SK-N-SH treated with all-trans-retinoic acid at 6 μM for 48 hours (cell line): ENCODE results near the gene POLD1.

Experiments used
- ATAC-seq: fragments of 200-7000 bp; cut with Tn5 transposase; 3 replicates; pipeline ENCODE4 v1.9.1; 2020; ENCODE audit warnings: mild to moderate bottlenecking, moderate library complexity
- ARNTL ChIP-seq: fragments of 450-650 bp; formaldehyde crosslinking; IDR thresholded peaks from 2 replicates; pipeline ENCODE4 v1.5.0; 2020; ENCODE audit warnings: low read depth, mild to moderate bottlenecking, moderate library complexity, borderline replicate concordance
- CSDC2 ChIP-seq: fragments of 250-450 bp; sonication (Bioruptor Pico); IDR thresholded peaks from 2 replicates; pipeline ENCODE4 v1.5.0; 2020; ENCODE audit warnings: mild to moderate bottlenecking, moderate library complexity
- ESRRG ChIP-seq: fragments of 250-450 bp; sonication (Bioruptor Pico); IDR thresholded peaks from 2 replicates; pipeline ENCODE4 v1.6.1; 2021; ENCODE audit warnings: mild to moderate bottlenecking
- GLIS3 ChIP-seq: fragments of 250-450 bp; sonication (Bioruptor Pico); IDR thresholded peaks from 2 replicates; pipeline ENCODE4 v1.5.0; 2020; ENCODE audit warnings: mild to moderate bottlenecking, moderate library complexity
- ISL1 ChIP-seq: fragments of 250-450 bp; sonication (Bioruptor Pico); IDR thresholded peaks from 2 replicates; pipeline ENCODE4 v2.1.2; 2022; ENCODE audit warnings: mild to moderate bottlenecking, moderate library complexity
- OSR1 ChIP-seq: fragments of 250-450 bp; sonication (Bioruptor Pico); IDR thresholded peaks from 2 replicates; pipeline ENCODE4 v1.8.0; 2022; ENCODE audit warnings: moderate library complexity, mild to moderate bottlenecking, inconsistent platforms
- POU6F1 ChIP-seq: fragments of 250-450 bp; sonication (Bioruptor Pico); IDR thresholded peaks from 2 replicates; pipeline ENCODE4 v1.8.0; 2021; ENCODE audit warnings: low read depth, mild to moderate bottlenecking, moderate library complexity, borderline replicate concordance
- PPARA ChIP-seq: fragments of 250-450 bp; sonication (Bioruptor Pico); IDR thresholded peaks from 2 replicates; pipeline ENCODE4 v1.5.0; 2020; ENCODE audit warnings: mild to moderate bottlenecking, borderline replicate concordance
- RARB ChIP-seq: fragments of 250-450 bp; sonication (Bioruptor Pico); IDR thresholded peaks from 2 replicates; pipeline ENCODE4 v1.8.0; 2021; ENCODE audit warnings: mild to moderate bottlenecking, moderate library complexity
- SNAI2 ChIP-seq: fragments of 250-450 bp; sonication (Bioruptor Pico); IDR thresholded peaks from 2 replicates; pipeline ENCODE4 v1.5.0; 2020; ENCODE audit warnings: mild to moderate bottlenecking, moderate library complexity
- TCF4 ChIP-seq: fragments of 250-450 bp; sonication (Bioruptor Pico); IDR thresholded peaks from 2 replicates; pipeline ENCODE4 v1.8.0; 2021; ENCODE audit warnings: mild to moderate bottlenecking, moderate library complexity, borderline replicate concordance
- TOX ChIP-seq: fragments of 250-450 bp; sonication (Bioruptor Pico); IDR thresholded peaks from 2 replicates; pipeline ENCODE4 v1.8.0; 2021; ENCODE audit warnings: mild to moderate bottlenecking, moderate library complexity, borderline replicate concordance
- TSHZ2 ChIP-seq: fragments of 250-450 bp; sonication (Bioruptor Pico); IDR thresholded peaks from 2 replicates; pipeline ENCODE4 v1.5.0; 2020; ENCODE audit warnings: mild to moderate bottlenecking, moderate library complexity
- ZC3H10 ChIP-seq: fragments of 250-450 bp; sonication (Bioruptor Pico); IDR thresholded peaks from 2 replicates; pipeline ENCODE4 v1.5.1; 2021; ENCODE audit warnings: mild to moderate bottlenecking, moderate library complexity
- ZFP3 ChIP-seq: fragments of 250-450 bp; sonication (Bioruptor Pico); IDR thresholded peaks from 2 replicates; pipeline ENCODE4 v1.5.0; 2020; ENCODE audit warnings: mild to moderate bottlenecking, moderate library complexity
- ZFP30 ChIP-seq: fragments of 450-650 bp; formaldehyde crosslinking; IDR thresholded peaks from 2 replicates; pipeline ENCODE4 v1.5.0; 2022; ENCODE audit warnings: mild to moderate bottlenecking, moderate library complexity
- ZNF565 ChIP-seq: fragments of 450-650 bp; formaldehyde crosslinking; conservative IDR thresholded peaks from 2 replicates; pipeline ENCODE4 v1.5.0; 2020; ENCODE audit warnings: low read depth, mild to moderate bottlenecking, moderate library complexity
- ZNF70 ChIP-seq: fragments of 450-650 bp; formaldehyde crosslinking; IDR thresholded peaks from 2 replicates; pipeline ENCODE4 v1.5.0; 2020; ENCODE audit warnings: mild to moderate bottlenecking, moderate library complexity
- ZNF8 ChIP-seq: fragments of 450-650 bp; formaldehyde crosslinking; IDR thresholded peaks from 2 replicates; pipeline ENCODE4 v1.5.0; 2020; ENCODE audit warnings: mild to moderate bottlenecking, moderate library complexity
- TF ChIP-seq, protein P1 (sequence below): fragments of 250-450 bp; sonication (Bioruptor Pico); IDR thresholded peaks from 2 replicates; pipeline ENCODE4 v1.5.1; 2021; ENCODE audit warnings: mild to moderate bottlenecking, moderate library complexity
- TF ChIP-seq, protein P2 (sequence below): fragments of 250-450 bp; sonication (Bioruptor Pico); IDR thresholded peaks from 2 replicates; pipeline ENCODE4 v1.5.1; 2020; ENCODE audit warnings: low read depth, mild to moderate bottlenecking, moderate library complexity

The POLD1 gene

GRCh38 chr19:50461066-50461875, 77.1 kb downstream of the POLD1 start:
- peak; percentile 94 for ATAC-seq
- TF ChIP-seq TSHZ2 (CRISPR knock-in tag) (no peak), ZFP30 (no peak), TCF4 (no peak), PPARA (CRISPR knock-in tag) (no peak), ZFP3 (CRISPR knock-in tag) (no peak), ZNF565 (no peak), ESRRG (CRISPR knock-in tag) (no peak), ARNTL (CRISPR knock-in tag) (no peak), CSDC2 (CRISPR knock-in tag) (no peak), ZC3H10 (no peak), RARB (no peak), ISL1 (CRISPR knock-in tag) (no peak)
- TF ChIP-seq, protein P1, sequence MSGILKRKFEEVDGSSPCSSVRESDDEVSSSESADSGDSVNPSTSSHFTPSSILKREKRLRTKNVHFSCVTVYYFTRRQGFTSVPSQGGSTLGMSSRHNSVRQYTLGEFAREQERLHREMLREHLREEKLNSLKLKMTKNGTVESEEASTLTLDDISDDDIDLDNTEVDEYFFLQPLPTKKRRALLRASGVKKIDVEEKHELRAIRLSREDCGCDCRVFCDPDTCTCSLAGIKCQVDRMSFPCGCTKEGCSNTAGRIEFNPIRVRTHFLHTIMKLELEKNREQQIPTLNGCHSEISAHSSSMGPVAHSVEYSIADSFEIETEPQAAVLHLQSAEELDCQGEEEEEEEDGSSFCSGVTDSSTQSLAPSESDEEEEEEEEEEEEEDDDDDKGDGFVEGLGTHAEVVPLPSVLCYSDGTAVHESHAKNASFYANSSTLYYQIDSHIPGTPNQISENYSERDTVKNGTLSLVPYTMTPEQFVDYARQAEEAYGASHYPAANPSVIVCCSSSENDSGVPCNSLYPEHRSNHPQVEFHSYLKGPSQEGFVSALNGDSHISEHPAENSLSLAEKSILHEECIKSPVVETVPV (CRISPR knock-in tag) = no peak

DNA sequence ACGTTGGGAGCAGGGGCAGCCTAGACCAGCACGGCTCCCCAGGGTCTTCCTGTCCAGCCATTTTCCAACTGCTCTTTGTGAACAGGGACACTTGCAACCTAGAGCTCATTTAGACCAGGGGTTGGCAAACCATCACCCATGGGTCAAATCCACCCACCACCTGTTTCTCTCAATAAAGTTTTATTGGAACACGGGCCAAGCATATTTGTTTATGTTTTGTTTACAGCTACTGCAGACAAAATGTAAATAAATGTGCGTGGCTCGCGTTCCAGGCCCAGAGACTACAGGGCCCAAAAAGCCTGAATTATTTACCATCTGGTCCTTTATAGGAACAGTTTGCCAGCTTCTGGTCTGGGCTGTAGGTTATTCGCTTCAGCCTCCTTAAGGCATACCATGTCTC, 78.8 kb downstream of the POLD1 start:
- TF ChIP-seq POU6F1 (CRISPR knock-in tag) = no peak
- no peak for TF ChIP-seq TSHZ2 (CRISPR knock-in tag)
- no peak for TF ChIP-seq ZNF70
- TF ChIP-seq TOX (CRISPR knock-in tag) = no peak
- TF ChIP-seq CSDC2 (CRISPR knock-in tag) = no peak
- TF ChIP-seq, protein P1 (CRISPR knock-in tag) = no peak
- TF ChIP-seq ISL1 (CRISPR knock-in tag) = no peak
- no peak for TF ChIP-seq ZNF565
- no peak for TF ChIP-seq ESRRG (CRISPR knock-in tag)
- no peak for TF ChIP-seq OSR1 (CRISPR knock-in tag)
- no peak for TF ChIP-seq TCF4
- TF ChIP-seq PPARA (CRISPR knock-in tag) = no peak
- TF ChIP-seq SNAI2 (CRISPR knock-in tag) = no peak
- TF ChIP-seq GLIS3 (CRISPR knock-in tag) = no peak
- TF ChIP-seq ZFP30 = no peak
- no peak for TF ChIP-seq RARB
- no peak for TF ChIP-seq ZFP3 (CRISPR knock-in tag)
- TF ChIP-seq, protein P2, sequence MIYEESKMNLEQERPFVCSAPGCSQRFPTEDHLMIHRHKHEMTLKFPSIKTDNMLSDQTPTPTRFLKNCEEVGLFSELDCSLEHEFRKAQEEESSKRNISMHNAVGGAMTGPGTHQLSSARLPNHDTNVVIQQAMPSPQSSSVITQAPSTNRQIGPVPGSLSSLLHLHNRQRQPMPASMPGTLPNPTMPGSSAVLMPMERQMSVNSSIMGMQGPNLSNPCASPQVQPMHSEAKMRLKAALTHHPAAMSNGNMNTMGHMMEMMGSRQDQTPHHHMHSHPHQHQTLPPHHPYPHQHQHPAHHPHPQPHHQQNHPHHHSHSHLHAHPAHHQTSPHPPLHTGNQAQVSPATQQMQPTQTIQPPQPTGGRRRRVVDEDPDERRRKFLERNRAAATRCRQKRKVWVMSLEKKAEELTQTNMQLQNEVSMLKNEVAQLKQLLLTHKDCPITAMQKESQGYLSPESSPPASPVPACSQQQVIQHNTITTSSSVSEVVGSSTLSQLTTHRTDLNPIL (CRISPR knock-in tag) = no peak
- TF ChIP-seq ZNF8 (CRISPR knock-in tag) = no peak
- ATAC-seq = no peak
